Measurements from ENCODE around the gene SLC27A6.

SLC27A6 gene

GRCh38 chr5:129051283-129051682 is 86.0 kb downstream of the SLC27A6 start:
- in situ Hi-C loops (cut with HindIII; ENCODE audit: low pct_unique_long_range_greater_than_20kb, low sequenced_read_pairs), result no loop called here
- TF ChIP-seq JUND (IDR thresholded peaks at IDR 0.05; ENCODE audit: low read depth), result no peak
- no peak for DNase-seq (ENCODE audit: low read depth in 1 of 2, low spot score in 1 of 2)

DNA sequence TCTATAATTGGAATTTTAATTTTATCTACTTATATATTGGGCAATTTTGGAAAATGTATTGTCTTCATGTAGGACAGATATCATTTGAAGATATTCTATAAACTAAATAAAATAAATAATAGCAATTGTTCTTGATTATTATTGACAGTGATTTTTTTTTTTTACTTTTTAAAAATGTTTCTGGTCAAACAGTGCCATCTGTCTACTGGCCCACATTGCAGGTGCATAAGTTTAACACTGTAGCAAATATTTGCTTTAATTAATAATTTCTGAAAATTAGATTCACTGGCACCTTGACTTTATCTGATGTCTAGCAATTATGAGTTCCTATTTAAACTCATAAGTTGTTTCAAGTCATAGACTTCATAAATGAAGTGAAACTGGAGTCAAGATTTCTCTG is 88.2 kb downstream of the SLC27A6 start:
- in situ Hi-C loops (cut with HindIII; ENCODE audit: low pct_unique_long_range_greater_than_20kb, low sequenced_read_pairs), result no loop called here
- TF ChIP-seq JUND (IDR thresholded peaks at IDR 0.05; ENCODE audit: low read depth), result no peak
- no peak for DNase-seq (ENCODE audit: low read depth in 1 of 2, low spot score in 1 of 2)

DNA sequence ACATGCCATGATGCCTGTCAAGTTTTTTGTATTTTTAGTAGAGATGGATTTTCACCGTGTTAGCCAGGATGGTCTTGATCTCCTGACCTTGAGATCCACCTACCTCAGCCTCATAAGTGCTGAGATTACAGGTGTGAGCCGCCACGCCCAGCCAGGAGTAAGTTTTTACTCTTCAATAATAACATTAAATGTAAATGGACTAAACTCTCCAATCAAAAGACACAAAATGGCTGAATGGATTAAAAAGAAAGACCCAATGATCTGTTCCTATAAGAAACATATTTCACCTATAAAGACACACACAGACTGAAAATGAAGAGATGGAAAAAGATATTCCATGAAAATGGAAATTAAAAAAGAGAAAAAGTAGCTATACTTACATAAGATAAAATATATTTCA is 92.0 kb downstream of the SLC27A6 start:
- DNase-seq (ENCODE audit: low read depth in 1 of 2, low spot score in 1 of 2), result no peak
- TF ChIP-seq JUND (IDR thresholded peaks at IDR 0.05; ENCODE audit: low read depth), result no peak
- in situ Hi-C loops (cut with HindIII; ENCODE audit: low pct_unique_long_range_greater_than_20kb, low sequenced_read_pairs), result no loop called here

- no peak for TF ChIP-seq JUND (IDR thresholded peaks at IDR 0.05; ENCODE audit: low read depth)
- in situ Hi-C loops (cut with HindIII; ENCODE audit: low pct_unique_long_range_greater_than_20kb, low sequenced_read_pairs), result no loop called here
- no peak for DNase-seq (ENCODE audit: low read depth in 1 of 2, low spot score in 1 of 2)
Measured at GRCh38 chr5:129061849-129062248, 96.6 kb downstream of the SLC27A6 start.

- in situ Hi-C loops (cut with HindIII; ENCODE audit: low pct_unique_long_range_greater_than_20kb, low sequenced_read_pairs), result no loop called here
- no peak for DNase-seq (ENCODE audit: low read depth in 1 of 2, low spot score in 1 of 2)
- no peak for TF ChIP-seq JUND (IDR thresholded peaks at IDR 0.05; ENCODE audit: low read depth)
Measured at GRCh38 chr5:129063483-129064113, 98.3 kb downstream of the SLC27A6 start.

DNA sequence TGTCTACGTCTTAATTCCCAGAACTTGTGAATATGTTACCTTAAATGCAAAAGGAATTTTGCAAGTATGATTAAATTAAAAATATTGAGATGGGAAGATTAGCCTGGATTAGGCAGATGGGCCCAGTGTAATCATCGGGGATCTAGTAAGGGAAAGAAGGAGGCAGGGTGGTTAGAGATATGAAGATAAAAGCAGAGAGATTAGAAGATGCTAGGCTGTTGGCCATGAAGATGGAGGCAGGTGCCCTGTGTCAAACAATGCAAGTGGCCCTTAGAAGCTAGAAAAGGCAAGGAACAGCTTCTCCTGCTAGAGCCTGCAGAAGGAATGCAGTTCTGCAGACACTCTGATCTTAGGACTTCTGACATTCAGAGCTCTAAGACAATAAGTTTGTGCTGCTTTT is 100.4 kb downstream of the SLC27A6 start:
- no peak for DNase-seq (ENCODE audit: low read depth in 1 of 2, low spot score in 1 of 2)
- TF ChIP-seq JUND (IDR thresholded peaks at IDR 0.05; ENCODE audit: low read depth), result no peak
- in situ Hi-C loops (cut with HindIII; ENCODE audit: low pct_unique_long_range_greater_than_20kb, low sequenced_read_pairs), result no loop called here

GRCh38 chr5:129067745-129068144 is 102.5 kb downstream of the SLC27A6 start:
- TF ChIP-seq JUND (IDR thresholded peaks at IDR 0.05; ENCODE audit: low read depth), result no peak
- in situ Hi-C loops (cut with HindIII; ENCODE audit: low pct_unique_long_range_greater_than_20kb, low sequenced_read_pairs), result no loop called here
- no peak for DNase-seq (ENCODE audit: low read depth in 1 of 2, low spot score in 1 of 2)

- TF ChIP-seq JUND (IDR thresholded peaks at IDR 0.05; ENCODE audit: low read depth), result no peak
- in situ Hi-C loops (cut with HindIII; ENCODE audit: low pct_unique_long_range_greater_than_20kb, low sequenced_read_pairs), result no loop called here
- no peak for DNase-seq (ENCODE audit: low read depth in 1 of 2, low spot score in 1 of 2)
Measured at GRCh38 chr5:129069292-129069691, 104.0 kb downstream of the SLC27A6 start.

DNA sequence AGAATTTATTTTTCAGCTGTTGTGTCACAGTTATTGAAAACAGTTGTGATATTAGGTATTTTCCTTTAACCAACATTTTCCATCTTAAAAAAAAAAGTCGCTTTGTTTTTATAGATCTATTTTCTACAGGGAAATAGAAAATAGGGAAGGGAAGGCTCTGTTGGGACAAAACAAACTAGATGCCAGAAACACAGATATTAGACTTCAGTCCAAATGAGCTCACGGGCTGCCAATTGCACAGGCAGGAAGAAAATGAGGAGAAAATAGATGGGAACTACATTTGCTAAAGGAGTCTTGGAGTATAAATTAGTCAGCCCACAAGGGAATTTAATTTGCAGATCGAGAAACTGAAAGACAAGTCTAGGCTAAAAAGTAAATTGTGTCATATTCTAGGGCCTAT is 107.8 kb downstream of the SLC27A6 start:
- no peak for DNase-seq (ENCODE audit: low read depth in 1 of 2, low spot score in 1 of 2)
- TF ChIP-seq JUND (IDR thresholded peaks at IDR 0.05; ENCODE audit: low read depth), result no peak
- in situ Hi-C loops (cut with HindIII; ENCODE audit: low pct_unique_long_range_greater_than_20kb, low sequenced_read_pairs), result no loop called here

DNA sequence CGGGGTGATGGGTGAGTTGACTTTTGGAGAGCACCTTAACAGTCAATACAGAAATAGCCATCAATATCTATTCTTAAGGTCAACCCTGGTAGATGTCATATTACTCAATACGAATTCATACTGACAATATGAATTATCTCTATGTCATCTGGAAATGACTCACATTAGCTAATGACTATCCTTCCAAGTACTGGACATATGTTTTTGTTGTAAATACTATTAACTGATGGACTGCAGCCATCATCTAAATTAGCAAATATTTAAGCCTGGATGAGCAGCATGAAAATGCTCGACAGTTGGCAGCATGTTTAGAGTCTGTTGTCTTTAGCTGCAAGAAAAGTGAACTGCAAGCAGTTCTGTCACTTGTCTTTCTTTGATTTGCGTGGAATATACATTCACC is 109.6 kb downstream of the SLC27A6 start:
- in situ Hi-C loops (cut with HindIII; ENCODE audit: low pct_unique_long_range_greater_than_20kb, low sequenced_read_pairs), result no loop called here
- DNase-seq (ENCODE audit: low read depth in 1 of 2, low spot score in 1 of 2), result no peak
- TF ChIP-seq JUND (IDR thresholded peaks at IDR 0.05; ENCODE audit: low read depth), result no peak

GRCh38 chr5:129077433-129078075 is 112.3 kb downstream of the SLC27A6 start:
- no peak for TF ChIP-seq JUND (IDR thresholded peaks at IDR 0.05; ENCODE audit: low read depth)
- in situ Hi-C loops (cut with HindIII; ENCODE audit: low pct_unique_long_range_greater_than_20kb, low sequenced_read_pairs), result no loop called here
- no peak for DNase-seq (ENCODE audit: low read depth in 1 of 2, low spot score in 1 of 2)

DNA sequence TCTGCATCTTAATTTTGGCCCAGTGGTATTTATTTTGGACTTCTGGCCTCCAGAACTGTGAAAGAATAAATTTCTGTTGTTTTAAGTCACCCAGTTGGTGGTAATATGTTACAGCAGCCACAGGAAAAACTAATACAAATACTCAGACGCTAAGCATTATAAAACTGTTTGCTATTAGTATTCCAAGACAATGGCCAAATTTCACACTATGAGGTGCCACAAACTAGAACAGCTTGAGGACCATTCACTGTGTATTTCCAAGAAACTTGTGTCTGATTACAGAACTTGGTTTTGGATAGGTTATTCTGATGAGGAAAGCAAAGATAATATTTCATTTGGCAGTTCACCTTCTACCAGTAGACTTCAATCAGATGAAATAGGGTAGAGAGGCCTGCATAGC is 113.0 kb downstream of the SLC27A6 start:
- no peak for TF ChIP-seq JUND (IDR thresholded peaks at IDR 0.05; ENCODE audit: low read depth)
- in situ Hi-C loops (cut with HindIII; ENCODE audit: low pct_unique_long_range_greater_than_20kb, low sequenced_read_pairs), result no loop called here
- no peak for DNase-seq (ENCODE audit: low read depth in 1 of 2, low spot score in 1 of 2)

DNA sequence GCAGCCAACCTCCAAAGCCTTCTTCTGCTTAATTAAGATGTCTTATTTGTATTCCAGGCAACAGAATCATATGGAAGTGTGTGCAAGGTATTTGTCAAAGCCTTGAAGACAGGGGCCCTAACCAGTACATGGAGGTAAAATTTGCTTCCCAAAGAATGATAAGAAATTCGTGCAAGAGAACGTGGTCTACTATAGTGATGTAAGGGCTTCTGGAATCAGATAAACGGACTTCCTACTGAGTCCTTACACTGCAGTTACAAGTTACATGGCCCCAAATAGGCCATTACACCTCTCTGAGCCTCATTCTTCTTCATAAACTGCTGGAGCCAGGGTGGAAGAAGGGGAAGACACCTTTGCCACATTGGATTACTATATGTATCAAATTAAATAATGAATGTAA is 113.4 kb downstream of the SLC27A6 start:
- TF ChIP-seq JUND (IDR thresholded peaks at IDR 0.05; ENCODE audit: low read depth), result no peak
- DNase-seq (ENCODE audit: low read depth in 1 of 2, low spot score in 1 of 2), result no peak
- in situ Hi-C loops (cut with HindIII; ENCODE audit: low pct_unique_long_range_greater_than_20kb, low sequenced_read_pairs), result no loop called here

GRCh38 chr5:129079496-129079895 is 114.2 kb downstream of the SLC27A6 start:
- TF ChIP-seq JUND (IDR thresholded peaks at IDR 0.05; ENCODE audit: low read depth), result no peak
- DNase-seq (ENCODE audit: low read depth in 1 of 2, low spot score in 1 of 2), result no peak
- in situ Hi-C loops (cut with HindIII; ENCODE audit: low pct_unique_long_range_greater_than_20kb, low sequenced_read_pairs), result no loop called here

All from T47D (cell line).